Renal pelvis (tissue), 12 donors: ENCODE results near the gene PIPOX. TPM values are rescaled to one million over a fixed set of nuclear protein-coding genes. Genes with fewer than 3 reads are reported as not detected.
A peak's percentile ranks its signal among the peaks of the same experiment; 100 is the strongest.

Experiments
- DNase-seq: peaks from one replicate; pipeline ENCODE4 v3.0.0-alpha.2; 2013
- long read RNA-seq, 16 experiments: transcript quantifications; one replicate each; lab custom pipeline, GENCODE V29; 2026
- polyA plus RNA-seq, 3 donors: library from polyadenylated mRNA; unstranded; fragments of 120-200 nt; gene quantifications; one replicate each; pipeline ENCODE4 v1.2.1, GENCODE V29; 2013; ENCODE audit not compliant: insufficient read length in 3 of 3

PIPOX gene
- polyA plus RNA-seq: 10 to 100 TPM in 2 of 3 donors, 1 to 10 TPM in 1; 8.9 to 11.9 (median 11.0) TPM
- long read RNA-seq, donor 1, partial matches to known transcripts: 12 of 16 reads
- long read RNA-seq, donor 1, other reads (novel, unspliced or antisense): 0 of 16 reads
- long read RNA-seq, donor 2, transcript PIPOX-201 (8 exons, 2,414 nt): major isoform, 10 of 10 reads
- long read RNA-seq, donor 2, partial matches to known transcripts: 0 of 10 reads
- long read RNA-seq, donor 2, other reads (novel, unspliced or antisense): 0 of 10 reads
- long read RNA-seq, donor 3, partial matches to known transcripts: 0 of 1 reads
- long read RNA-seq, donor 3, other reads (novel, unspliced or antisense): 0 of 1 reads
- long read RNA-seq, donor 4, partial matches to known transcripts: 5 of 7 reads
- long read RNA-seq, donor 4, other reads (novel, unspliced or antisense): 0 of 7 reads
- long read RNA-seq, donor 5: 0 reads
- long read RNA-seq, donor 6, partial matches to known transcripts: 15 of 19 reads
- long read RNA-seq, donor 6, other reads (novel, unspliced or antisense): 0 of 19 reads
- long read RNA-seq, donor 7, transcript PIPOX-201 (8 exons, 2,414 nt): major isoform, 8 of 14 reads
- long read RNA-seq, donor 7, partial matches to known transcripts: 6 of 14 reads
- long read RNA-seq, donor 7, other reads (novel, unspliced or antisense): 0 of 14 reads
- long read RNA-seq, donor 8: 0 reads
- long read RNA-seq, donor 9, transcript PIPOX-201 (8 exons, 2,414 nt): major isoform, 11 of 32 reads
- long read RNA-seq, donor 9, partial matches to known transcripts: 21 of 32 reads
- long read RNA-seq, donor 9, other reads (novel, unspliced or antisense): 0 of 32 reads
- long read RNA-seq, donor 10, partial matches to known transcripts: 57 of 60 reads
- long read RNA-seq, donor 10, other reads (novel, unspliced or antisense): 0 of 60 reads
- long read RNA-seq, donor 11: 0 reads
- long read RNA-seq, donor 12, partial matches to known transcripts: 0 of 1 reads
- long read RNA-seq, donor 12, other reads (novel, unspliced or antisense): 0 of 1 reads
- long read RNA-seq, donor 13: 0 reads
- long read RNA-seq, donor 14: 0 reads
- long read RNA-seq, donor 15: 0 reads
- long read RNA-seq, donor 16, partial matches to known transcripts: 0 of 2 reads
- long read RNA-seq, donor 16, other reads (novel, unspliced or antisense): 0 of 2 reads

- no peak for DNase-seq
Measured at GRCh38 chr17:29042679-29043538, at the start of gene PIPOX. Gene PIPOX, plus strand, starts transcription at chr17:29043141. Its CDS starts 85 bp downstream, at chr17:29043226.

- no peak for DNase-seq
Measured at GRCh38 chr17:28993645-28994426, 49.1 kb upstream of the PIPOX start.

GRCh38 chr17:28996554-28997096 is 46.3 kb upstream of the PIPOX start:
- no peak for DNase-seq

- no peak for DNase-seq
Measured at GRCh38 chr17:28997806-28998205, 45.1 kb upstream of the PIPOX start.

- DNase-seq: no peak
Measured at GRCh38 chr17:28999206-28999605, 43.7 kb upstream of the PIPOX start.

GRCh38 chr17:29000973-29001372 is 42.0 kb upstream of the PIPOX start:
- no peak for DNase-seq

- no peak for DNase-seq
Measured at GRCh38 chr17:29002811-29003210, 40.1 kb upstream of the PIPOX start.

- no peak for DNase-seq
Measured at GRCh38 chr17:29003289-29003688, 39.7 kb upstream of the PIPOX start.

GRCh38 chr17:29004081-29004692 is 38.8 kb upstream of the PIPOX start:
- peak; percentile 33 for DNase-seq

- peak; percentile 82 for DNase-seq
Measured at GRCh38 chr17:29005936-29006511, 36.9 kb upstream of the PIPOX start, which contains the start of gene SEZ6. Gene SEZ6, minus strand, starts transcription at chr17:29006033. Its CDS starts 164 bp downstream, at chr17:29005869.

- DNase-seq: no peak
Measured at GRCh38 chr17:29007456-29007855, 35.5 kb upstream of the PIPOX start.

- DNase-seq: no peak
Measured at GRCh38 chr17:29007860-29008455, 35.0 kb upstream of the PIPOX start.

GRCh38 chr17:29008591-29008990 is 34.4 kb upstream of the PIPOX start:
- DNase-seq: no peak

GRCh38 chr17:29010129-29010528 is 32.8 kb upstream of the PIPOX start:
- no peak for DNase-seq

- DNase-seq: no peak
Measured at GRCh38 chr17:29010586-29010985, 32.4 kb upstream of the PIPOX start.

- DNase-seq: no peak
Measured at GRCh38 chr17:29012535-29012934, 30.4 kb upstream of the PIPOX start.

- no peak for DNase-seq
Measured at GRCh38 chr17:29014716-29015115, 28.2 kb upstream of the PIPOX start.

- DNase-seq: no peak
Measured at GRCh38 chr17:29016345-29017210, 26.4 kb upstream of the PIPOX start.
